ENCODE results near the gene SPTY2D1.
A peak's percentile ranks its signal among the peaks of the same experiment; 100 is the strongest.
"Not testable (repeated sequence)": the region's sequence is repeated elsewhere in the genome, so short reads cannot be mapped to it uniquely, and the experiment has no call there.

SPTY2D1 gene

GRCh38 chr11:18617688-18618341 is 16.3 kb downstream of the SPTY2D1 start:
- no peak for DNase-seq (ENCODE audit: low spot score)

GRCh38 chr11:18615628-18616392 is 18.3 kb downstream of the SPTY2D1 start:
- no peak for DNase-seq (ENCODE audit: low spot score)

- no peak for DNase-seq (ENCODE audit: low spot score)
Observed at GRCh38 chr11:18614667-18615066, 19.5 kb downstream of the SPTY2D1 start.

GRCh38 chr11:18612394-18612793 is 21.7 kb downstream of the SPTY2D1 start:
- no peak for DNase-seq (ENCODE audit: low spot score)

GRCh38 chr11:18611196-18611595 is 22.9 kb downstream of the SPTY2D1 start:
- no peak for DNase-seq (ENCODE audit: low spot score)

- DNase-seq (ENCODE audit: low spot score), result no peak
Observed at GRCh38 chr11:18608376-18608775, 25.8 kb downstream of the SPTY2D1 start.

- DNase-seq (ENCODE audit: low spot score), result no peak
Observed at GRCh38 chr11:18600915-18601569, 33.1 kb downstream of the SPTY2D1 start.

GRCh38 chr11:18599739-18600230 is 34.4 kb downstream of the SPTY2D1 start, which contains the start of gene MISFA:
Gene MISFA (plus strand): TSS chr11:18599789. CDS start chr11:18599929, 140 bp downstream.
- DNase-seq (ENCODE audit: low spot score), result no peak

- no peak for DNase-seq (ENCODE audit: low spot score)
Observed at GRCh38 chr11:18594999-18595749, 39.0 kb downstream of the SPTY2D1 start.

- DNase-seq (ENCODE audit: low spot score), result not testable (repeated sequence)
Observed at GRCh38 chr11:18594088-18594487, 40.1 kb downstream of the SPTY2D1 start.

- DNase-seq (ENCODE audit: low spot score), result no peak
Observed at GRCh38 chr11:18590571-18590970, 43.6 kb downstream of the SPTY2D1 start.

- DNase-seq (ENCODE audit: low spot score), result peak; percentile 87
Observed at GRCh38 chr11:18588297-18589252, 45.6 kb downstream of the SPTY2D1 start, which contains the start of gene UEVLD. Gene UEVLD (minus strand): TSS chr11:18588734. CDS start chr11:18588654, 80 bp downstream.

GRCh38 chr11:18581825-18582224 is 52.3 kb downstream of the SPTY2D1 start:
- DNase-seq (ENCODE audit: low spot score), result no peak

- no peak for DNase-seq (ENCODE audit: low spot score)
Observed at GRCh38 chr11:18580113-18580766, 53.9 kb downstream of the SPTY2D1 start.

GRCh38 chr11:18578975-18579598 is 55.1 kb downstream of the SPTY2D1 start:
- no peak for DNase-seq (ENCODE audit: low spot score)

- no peak for DNase-seq (ENCODE audit: low spot score)
Observed at GRCh38 chr11:18575361-18575760, 58.8 kb downstream of the SPTY2D1 start.

GRCh38 chr11:18567081-18567480 is 67.1 kb downstream of the SPTY2D1 start:
- no peak for DNase-seq (ENCODE audit: low spot score)

GRCh38 chr11:18566406-18566805 is 67.7 kb downstream of the SPTY2D1 start:
- no peak for DNase-seq (ENCODE audit: low spot score)

- DNase-seq (ENCODE audit: low spot score), result no peak
Observed at GRCh38 chr11:18564149-18564548, 70.0 kb downstream of the SPTY2D1 start.

All from Ammon's horn (tissue), 1 donor.